Ishikawa (cell line): ENCODE measurements around the gene ACSS1.

Source experiments
- CEBPB ChIP-seq: IDR thresholded peaks from 2 replicates; pipeline ENCODE4 v1.6.1; 2012
- CREB1 ChIP-seq: IDR thresholded peaks from 2 replicates; pipeline ENCODE4 v1.6.1; 2012; ENCODE audit warnings: low read depth
- EGR1 ChIP-seq: IDR thresholded peaks from 2 replicates; pipeline ENCODE4 v1.6.1; 2012
- EP300 ChIP-seq: IDR thresholded peaks from 2 replicates; pipeline ENCODE4 v1.6.1; 2012; ENCODE audit warnings: borderline replicate concordance
- FOXM1 ChIP-seq: IDR thresholded peaks from 2 replicates; pipeline ENCODE4 v1.6.1; 2012; ENCODE audit warnings: low read depth, borderline replicate concordance
- MAX ChIP-seq: IDR thresholded peaks from 2 replicates; pipeline ENCODE4 v1.6.1; 2012
- NFIC ChIP-seq: IDR thresholded peaks from 2 replicates; pipeline ENCODE4 v1.6.1; 2012
- RAD21 ChIP-seq: IDR thresholded peaks from 2 replicates; pipeline ENCODE4 v1.6.1; 2012; ENCODE audit warnings: low read depth
- TAF1 ChIP-seq: IDR thresholded peaks from 2 replicates; pipeline ENCODE4 v1.6.1; 2012; ENCODE audit warnings: low read depth, mild to moderate bottlenecking
- TCF12 ChIP-seq: IDR thresholded peaks from 2 replicates; pipeline ENCODE4 v1.6.1; 2012; ENCODE audit warnings: low read depth
- TEAD4 ChIP-seq: IDR thresholded peaks from 2 replicates; pipeline ENCODE4 v1.6.1; 2012
- USF1 ChIP-seq: IDR thresholded peaks from 2 replicates; pipeline ENCODE4 v1.6.1; 2012
- YY1 ChIP-seq: IDR thresholded peaks from 2 replicates; pipeline ENCODE4 v1.6.1; 2012; ENCODE audit warnings: low read depth
- ZBTB7A ChIP-seq: IDR thresholded peaks from 2 replicates; pipeline ENCODE4 v1.6.1; 2012; ENCODE audit warnings: low read depth
- TF ChIP-seq, protein P1 (sequence below): IDR thresholded peaks from 2 replicates; pipeline ENCODE4 v1.6.1; 2012; ENCODE audit warnings: low read depth, mild to moderate bottlenecking

Gene ACSS1

GRCh38 chr20:25084626-25085187 lies 26.8 kb upstream of the ACSS1 start:
- TF ChIP-seq MAX: no peak
- TF ChIP-seq RAD21: no peak
- TF ChIP-seq TAF1: no peak
- TF ChIP-seq, protein P1, sequence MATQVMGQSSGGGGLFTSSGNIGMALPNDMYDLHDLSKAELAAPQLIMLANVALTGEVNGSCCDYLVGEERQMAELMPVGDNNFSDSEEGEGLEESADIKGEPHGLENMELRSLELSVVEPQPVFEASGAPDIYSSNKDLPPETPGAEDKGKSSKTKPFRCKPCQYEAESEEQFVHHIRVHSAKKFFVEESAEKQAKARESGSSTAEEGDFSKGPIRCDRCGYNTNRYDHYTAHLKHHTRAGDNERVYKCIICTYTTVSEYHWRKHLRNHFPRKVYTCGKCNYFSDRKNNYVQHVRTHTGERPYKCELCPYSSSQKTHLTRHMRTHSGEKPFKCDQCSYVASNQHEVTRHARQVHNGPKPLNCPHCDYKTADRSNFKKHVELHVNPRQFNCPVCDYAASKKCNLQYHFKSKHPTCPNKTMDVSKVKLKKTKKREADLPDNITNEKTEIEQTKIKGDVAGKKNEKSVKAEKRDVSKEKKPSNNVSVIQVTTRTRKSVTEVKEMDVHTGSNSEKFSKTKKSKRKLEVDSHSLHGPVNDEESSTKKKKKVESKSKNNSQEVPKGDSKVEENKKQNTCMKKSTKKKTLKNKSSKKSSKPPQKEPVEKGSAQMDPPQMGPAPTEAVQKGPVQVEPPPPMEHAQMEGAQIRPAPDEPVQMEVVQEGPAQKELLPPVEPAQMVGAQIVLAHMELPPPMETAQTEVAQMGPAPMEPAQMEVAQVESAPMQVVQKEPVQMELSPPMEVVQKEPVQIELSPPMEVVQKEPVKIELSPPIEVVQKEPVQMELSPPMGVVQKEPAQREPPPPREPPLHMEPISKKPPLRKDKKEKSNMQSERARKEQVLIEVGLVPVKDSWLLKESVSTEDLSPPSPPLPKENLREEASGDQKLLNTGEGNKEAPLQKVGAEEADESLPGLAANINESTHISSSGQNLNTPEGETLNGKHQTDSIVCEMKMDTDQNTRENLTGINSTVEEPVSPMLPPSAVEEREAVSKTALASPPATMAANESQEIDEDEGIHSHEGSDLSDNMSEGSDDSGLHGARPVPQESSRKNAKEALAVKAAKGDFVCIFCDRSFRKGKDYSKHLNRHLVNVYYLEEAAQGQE: no peak
- no peak for TF ChIP-seq CREB1
- TF ChIP-seq TCF12: no peak
- no peak for TF ChIP-seq FOXM1
- TF ChIP-seq NFIC: no peak
- TF ChIP-seq CEBPB: no peak
- no peak for TF ChIP-seq EGR1
- TF ChIP-seq YY1: no peak
- no peak for TF ChIP-seq EP300

DNA sequence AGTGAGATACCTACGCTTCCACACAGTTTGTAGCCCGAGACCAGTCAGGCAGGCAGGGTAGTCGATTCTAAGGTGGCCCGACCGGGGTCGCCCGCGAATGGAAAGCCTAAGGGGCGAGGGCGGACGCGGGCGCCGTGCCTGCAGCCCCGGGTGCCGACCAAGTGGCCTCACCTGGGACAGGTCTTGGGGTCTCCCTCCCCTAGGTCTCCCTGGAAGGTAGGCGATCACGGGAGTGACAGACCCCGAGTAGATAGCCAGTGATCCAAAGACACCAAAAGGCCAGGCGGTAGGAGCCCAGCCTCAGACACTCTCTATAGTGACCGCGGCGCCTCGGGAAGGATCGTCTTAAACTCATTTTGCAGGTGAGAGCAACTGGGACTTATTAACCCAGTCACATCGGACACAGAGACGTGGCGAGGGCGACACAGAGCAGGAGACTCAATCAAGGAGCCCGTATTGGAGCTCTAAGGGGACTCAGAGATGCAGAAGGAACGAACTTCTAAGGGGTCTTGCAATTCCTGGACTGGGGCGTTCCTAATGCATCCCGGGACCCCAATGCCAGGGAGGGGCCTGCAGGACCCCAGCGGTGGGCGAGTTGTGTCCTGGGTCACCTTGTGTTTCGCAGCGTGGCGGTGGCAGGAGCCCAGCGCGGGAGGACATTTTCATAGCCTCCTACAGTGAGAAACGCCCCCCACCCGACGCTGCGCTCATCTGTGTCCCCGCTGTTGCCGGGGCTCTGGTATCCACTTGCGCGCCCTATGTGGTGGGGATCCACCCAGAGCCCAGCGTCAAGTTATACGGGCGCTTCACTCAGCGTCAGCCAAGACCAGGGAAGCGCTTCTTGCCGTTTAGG lies 26.1 kb upstream of the ACSS1 start:
- TF ChIP-seq NFIC: no peak
- TF ChIP-seq FOXM1: no peak
- TF ChIP-seq ZBTB7A: no peak

GRCh38 chr20:25083141-25083772 lies 25.3 kb upstream of the ACSS1 start:
- no peak for TF ChIP-seq RAD21
- TF ChIP-seq YY1: no peak
- TF ChIP-seq, protein P1: no peak
- TF ChIP-seq EGR1: no peak
- TF ChIP-seq MAX: no peak
- no peak for TF ChIP-seq ZBTB7A
- no peak for TF ChIP-seq FOXM1
- no peak for TF ChIP-seq TCF12
- no peak for TF ChIP-seq CEBPB
- TF ChIP-seq EP300: no peak
- no peak for TF ChIP-seq TAF1
- no peak for TF ChIP-seq USF1

DNA sequence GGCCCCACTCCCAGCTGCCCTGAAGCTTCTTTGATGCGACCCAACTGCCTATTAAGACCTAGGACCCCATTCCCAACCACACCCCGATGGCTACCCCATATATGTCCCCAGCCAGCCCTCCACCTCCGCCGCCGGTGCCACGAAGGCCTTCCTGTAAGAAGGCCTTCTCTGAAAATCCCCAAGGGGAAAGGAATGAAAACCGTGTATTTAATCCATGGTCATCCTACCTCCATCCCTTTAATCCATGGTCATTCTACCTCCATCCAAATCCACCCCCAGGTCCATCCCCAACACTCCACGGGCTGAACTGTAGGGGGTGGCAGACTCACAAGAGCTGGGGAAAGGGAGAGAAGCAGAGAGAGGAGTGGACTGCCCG lies 24.5 kb upstream of the ACSS1 start:
- no peak for TF ChIP-seq TAF1
- TF ChIP-seq RAD21: no peak
- TF ChIP-seq CREB1: no peak
- no peak for TF ChIP-seq FOXM1
- TF ChIP-seq USF1: no peak
- no peak for TF ChIP-seq TEAD4
- TF ChIP-seq ZBTB7A: no peak
- no peak for TF ChIP-seq YY1
- TF ChIP-seq EGR1: no peak

DNA sequence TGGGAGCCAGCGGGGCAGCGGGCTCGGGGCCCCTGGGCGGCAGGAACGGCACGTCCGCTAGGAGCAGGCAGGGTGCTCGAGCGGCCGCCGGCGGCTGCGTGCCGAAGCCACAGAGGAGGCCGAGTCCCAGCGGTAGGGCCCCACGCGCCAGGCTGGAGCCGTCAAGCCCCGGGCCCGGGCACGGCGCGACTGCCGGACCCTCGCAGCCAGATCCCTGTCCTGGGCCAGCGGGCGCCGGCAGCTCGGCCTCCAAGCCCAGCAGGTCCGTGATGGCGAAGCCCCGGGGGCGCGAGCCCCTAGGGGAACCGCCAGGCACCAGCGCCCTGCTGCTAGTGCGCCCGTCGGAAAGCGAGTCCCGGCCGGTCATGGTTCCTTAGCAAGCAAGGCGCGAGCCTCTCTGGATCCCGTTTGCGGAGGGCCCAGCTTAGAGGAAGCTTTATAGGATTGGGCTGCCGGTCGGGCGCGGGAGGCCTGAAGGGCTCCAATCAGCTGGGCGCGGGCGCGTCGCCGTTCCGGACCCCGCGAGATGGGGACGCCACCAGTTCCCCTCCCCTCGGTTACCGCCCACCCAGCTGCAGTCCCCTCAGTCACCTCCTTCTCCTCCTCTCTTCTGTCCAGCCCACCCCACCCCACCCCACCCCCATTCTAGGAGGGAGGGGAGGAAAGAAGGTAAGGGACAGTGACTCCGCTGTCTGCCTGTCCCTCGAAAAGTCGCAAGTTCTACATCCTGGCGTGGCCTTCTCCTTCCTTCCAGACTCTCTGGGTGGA lies 24.0 kb upstream of the ACSS1 start, which contains the start of gene VSX1:
VSX1 (minus strand) TSS at position 412 of the 768 bp plus-strand sequence; CDS start at position 367, 45 bp downstream.
- TF ChIP-seq MAX: no peak
- TF ChIP-seq EP300: no peak
- no peak for TF ChIP-seq CEBPB
- TF ChIP-seq TAF1: no peak
- no peak for TF ChIP-seq FOXM1
- no peak for TF ChIP-seq EGR1
- TF ChIP-seq YY1: no peak
- TF ChIP-seq USF1: no peak
- TF ChIP-seq NFIC: no peak
- no peak for TF ChIP-seq TCF12
- TF ChIP-seq TEAD4: no peak
- TF ChIP-seq, protein P1: no peak
- TF ChIP-seq RAD21: no peak
- TF ChIP-seq ZBTB7A: no peak
